ENCODE measurements around the gene RAD9A.

Gene RAD9A

GRCh38 chr11:67357831-67358670 is 33.7 kb upstream of the RAD9A start:
- DNase-seq = peak; percentile 54

GRCh38 chr11:67364169-67364568 is 27.6 kb upstream of the RAD9A start:
- DNase-seq = no peak

DNA sequence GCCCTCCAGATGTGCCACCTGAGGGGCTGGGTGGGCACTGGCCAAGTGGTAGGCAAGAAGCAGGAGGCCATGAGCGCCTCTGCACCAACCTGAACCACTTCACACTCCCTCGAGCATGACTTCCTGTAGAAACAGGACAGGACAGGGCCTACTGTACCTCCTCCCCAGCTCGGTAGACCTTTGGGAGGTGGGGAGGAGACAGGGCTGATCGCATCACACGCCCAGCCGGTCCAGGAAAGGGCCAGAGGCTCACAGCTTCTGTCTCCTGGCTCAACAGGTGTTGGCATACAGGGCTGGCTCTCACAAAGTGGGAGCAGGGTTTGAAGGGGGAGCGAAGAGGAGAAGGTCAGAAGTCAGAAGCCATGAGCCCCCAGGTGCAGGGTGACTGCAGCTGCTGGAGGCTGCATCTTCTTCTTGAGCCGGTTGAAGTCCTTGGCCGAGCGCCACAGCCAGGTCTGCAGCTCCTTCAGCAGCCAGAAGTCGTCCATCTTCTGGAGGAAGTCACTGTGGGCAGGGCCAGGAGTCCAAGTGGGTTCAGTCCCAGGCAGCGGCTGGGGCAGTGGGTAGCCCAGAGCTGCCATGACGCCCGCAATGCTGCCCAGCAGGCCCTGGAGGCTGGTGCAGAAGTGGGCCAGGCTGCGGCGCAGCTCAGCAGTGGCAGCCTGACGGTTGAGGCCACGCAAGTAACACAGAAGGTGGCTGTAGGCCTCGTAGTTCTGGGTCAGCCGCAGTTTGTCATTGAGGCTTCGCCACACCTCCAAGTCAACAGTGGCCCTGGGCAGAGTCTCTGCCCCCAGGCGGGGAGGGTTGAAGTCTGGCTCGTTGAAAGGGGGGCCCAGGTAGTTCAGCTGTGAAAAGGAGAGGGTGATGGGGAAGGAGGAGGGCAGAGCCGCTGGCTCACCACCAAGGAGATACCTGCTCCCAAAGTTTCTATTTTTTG is 26.7 kb upstream of the RAD9A start:
- DNase-seq = no peak

GRCh38 chr11:67365736-67366444 is 25.9 kb upstream of the RAD9A start:
- DNase-seq = no peak

DNA sequence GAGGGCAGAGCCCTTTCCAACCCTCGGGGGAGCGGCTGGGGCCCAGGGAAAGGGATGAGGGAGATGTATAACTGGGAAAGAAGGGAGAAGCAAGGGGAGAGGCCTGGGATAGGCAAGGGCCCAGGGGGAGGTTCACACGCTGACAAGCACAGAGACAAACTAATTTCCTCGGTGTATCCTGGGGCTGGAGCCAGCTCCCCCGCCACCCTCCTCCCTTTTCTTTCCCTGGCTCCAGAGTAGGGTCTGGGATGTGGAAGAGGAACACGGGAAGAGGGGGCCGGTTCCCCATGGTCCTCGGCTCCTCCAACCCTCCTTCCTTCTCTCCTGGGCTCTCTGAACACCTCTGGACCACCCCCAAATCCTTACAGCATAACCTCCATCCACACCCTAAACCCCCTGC is 25.2 kb upstream of the RAD9A start:
- DNase-seq = no peak

GRCh38 chr11:67366961-67367760 is 24.6 kb upstream of the RAD9A start:
- DNase-seq = no peak

DNA sequence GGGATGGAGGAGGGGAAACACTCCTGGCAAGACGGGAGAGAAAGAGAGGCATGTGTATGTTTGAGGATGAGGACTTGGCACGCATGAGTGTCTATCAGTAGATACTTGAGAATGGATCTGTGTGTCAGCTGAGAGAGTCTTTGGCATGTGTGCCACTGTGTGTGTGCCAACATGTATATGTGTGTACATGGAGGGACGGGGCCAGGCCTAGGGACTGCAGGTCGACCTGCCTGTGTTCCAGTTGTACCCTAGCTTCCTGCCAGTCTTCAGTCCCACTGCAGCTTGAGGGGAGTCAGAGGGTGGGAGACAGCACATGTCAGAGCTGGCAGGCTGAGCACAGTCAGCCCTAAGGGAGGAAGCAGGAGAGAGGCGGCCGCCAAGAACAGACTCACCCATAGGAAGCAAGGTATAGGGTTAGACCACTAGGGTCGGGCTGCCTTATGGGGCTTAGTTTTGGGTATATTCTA is 24.0 kb upstream of the RAD9A start:
- DNase-seq = no peak

- DNase-seq = no peak
Observed at GRCh38 chr11:67368621-67369020, 23.2 kb upstream of the RAD9A start.

DNA sequence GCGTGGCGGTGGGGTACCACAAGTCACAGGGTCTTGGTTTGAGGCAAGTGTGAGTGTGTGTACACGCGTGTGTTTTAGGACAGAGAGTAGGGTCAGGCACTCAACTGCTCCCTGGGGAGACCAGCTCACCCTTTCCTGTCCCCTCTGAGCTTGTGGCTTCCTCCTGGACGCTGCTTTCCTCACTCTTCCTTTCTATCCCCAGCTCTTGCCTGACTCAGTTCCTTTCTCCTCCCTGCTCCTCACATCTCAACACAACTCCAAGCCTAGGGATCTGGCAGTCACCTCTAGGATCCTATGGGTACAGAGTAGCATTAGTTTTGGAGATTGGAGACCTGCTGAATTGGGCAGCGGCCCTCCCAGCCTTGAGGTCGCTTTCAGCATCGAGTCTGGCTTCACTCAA is 22.5 kb upstream of the RAD9A start:
- no peak for DNase-seq

- peak; percentile 74 for DNase-seq
Observed at GRCh38 chr11:67369801-67370284, 21.9 kb upstream of the RAD9A start.

- peak; percentile 62 for DNase-seq
Observed at GRCh38 chr11:67370351-67371076, 21.3 kb upstream of the RAD9A start.

DNA sequence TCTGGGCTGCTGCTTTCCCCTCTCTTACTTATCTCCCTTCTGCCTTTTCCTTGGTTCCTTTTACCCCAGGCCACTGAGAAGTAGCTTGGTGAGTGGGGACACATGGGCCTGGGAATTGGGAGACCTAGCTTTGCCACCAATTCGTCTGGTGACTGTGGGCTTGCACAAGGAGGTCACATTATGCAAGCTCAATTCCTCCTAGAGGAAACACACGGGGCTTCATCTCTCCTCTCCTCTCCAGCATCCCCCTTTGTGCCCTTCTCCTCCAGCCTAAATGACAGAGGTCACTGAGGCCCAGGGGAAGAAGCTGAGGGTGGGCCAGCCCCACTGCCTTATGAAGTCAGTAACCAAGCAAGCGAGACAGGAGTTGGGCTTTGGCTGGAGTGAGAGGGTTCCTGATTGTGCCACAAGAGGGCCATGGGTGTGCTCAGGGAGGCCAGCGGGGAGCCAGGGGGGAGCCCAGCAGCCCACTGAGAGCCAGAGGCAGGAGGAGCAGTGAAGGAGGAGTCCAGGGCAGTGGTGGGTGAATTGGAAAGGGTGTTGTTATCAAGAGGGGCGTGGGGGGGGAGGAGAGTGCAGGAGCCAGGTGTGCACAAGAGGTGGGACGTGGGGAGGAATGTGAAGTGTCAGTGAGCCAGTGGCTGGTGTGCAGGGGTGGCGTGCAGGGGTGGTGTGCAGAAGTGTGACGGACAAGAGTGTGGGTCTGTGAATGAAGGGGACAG is 20.4 kb upstream of the RAD9A start:
- peak; percentile 62 for DNase-seq

DNA sequence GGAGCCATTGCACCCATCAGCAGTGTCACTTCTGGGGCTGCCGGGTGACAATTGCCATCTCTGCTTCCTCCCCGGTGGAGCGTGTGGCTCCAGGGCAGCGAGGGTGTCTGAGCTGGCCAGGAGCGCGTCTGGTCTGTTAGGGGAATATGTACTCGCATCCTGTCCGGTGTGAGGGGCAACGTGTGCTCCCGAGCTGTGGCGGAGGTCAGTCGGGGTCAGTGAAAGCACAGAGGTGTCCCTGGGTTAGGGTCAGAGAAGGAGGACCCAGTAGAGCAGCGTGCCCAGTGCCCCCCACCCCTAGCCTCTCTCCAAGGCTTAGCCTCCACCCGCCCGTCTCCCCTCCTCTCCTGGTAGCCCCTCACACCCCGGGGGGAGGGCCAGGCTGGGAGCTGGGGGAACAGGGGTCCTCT is 19.9 kb upstream of the RAD9A start:
- DNase-seq = no peak

DNA sequence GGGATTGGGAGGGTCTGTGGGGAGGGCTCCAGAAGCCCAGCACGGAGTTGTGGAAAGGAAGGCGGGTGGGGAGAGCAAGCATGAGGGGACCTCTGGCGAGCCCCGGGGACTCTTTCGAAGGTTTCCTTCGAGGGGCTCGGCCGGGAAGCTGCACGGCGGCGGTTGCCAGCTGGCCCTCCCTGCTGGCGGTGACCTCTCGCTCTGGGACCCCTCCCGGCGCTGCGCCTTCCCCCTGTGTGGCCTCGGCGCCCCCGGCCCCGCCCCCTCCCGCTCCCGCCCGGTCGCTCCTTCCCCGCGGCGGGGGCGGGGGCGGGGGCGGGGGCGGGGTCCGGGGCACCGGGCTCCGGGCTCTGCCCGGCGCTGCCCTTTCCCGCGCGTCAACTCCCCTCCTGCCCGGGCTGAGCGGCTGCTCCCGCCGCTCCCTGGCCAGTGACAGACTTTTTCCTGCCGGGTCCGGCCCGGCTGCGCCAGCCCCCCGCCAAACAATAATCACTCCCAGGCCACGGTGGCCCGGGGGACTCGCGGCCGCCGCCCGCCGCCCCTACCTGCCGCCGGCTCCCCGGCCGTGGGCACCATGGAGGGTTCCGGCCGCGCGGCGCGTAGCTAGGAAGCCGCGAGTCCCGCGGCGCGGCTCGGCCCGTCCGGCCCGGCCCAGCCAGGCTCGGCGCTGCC is 19.3 kb upstream of the RAD9A start:
- no peak for DNase-seq

GRCh38 chr11:67372993-67373647 is 18.7 kb upstream of the RAD9A start, which contains the start of gene CLCF1:
Gene CLCF1 (minus strand): TSS chr11:67373598. CDS start chr11:67373539, 59 bp downstream.
- peak; percentile 72 for DNase-seq

GRCh38 chr11:67373648-67374570 is 17.9 kb upstream of the RAD9A start:
- DNase-seq = peak; percentile 97

DNA sequence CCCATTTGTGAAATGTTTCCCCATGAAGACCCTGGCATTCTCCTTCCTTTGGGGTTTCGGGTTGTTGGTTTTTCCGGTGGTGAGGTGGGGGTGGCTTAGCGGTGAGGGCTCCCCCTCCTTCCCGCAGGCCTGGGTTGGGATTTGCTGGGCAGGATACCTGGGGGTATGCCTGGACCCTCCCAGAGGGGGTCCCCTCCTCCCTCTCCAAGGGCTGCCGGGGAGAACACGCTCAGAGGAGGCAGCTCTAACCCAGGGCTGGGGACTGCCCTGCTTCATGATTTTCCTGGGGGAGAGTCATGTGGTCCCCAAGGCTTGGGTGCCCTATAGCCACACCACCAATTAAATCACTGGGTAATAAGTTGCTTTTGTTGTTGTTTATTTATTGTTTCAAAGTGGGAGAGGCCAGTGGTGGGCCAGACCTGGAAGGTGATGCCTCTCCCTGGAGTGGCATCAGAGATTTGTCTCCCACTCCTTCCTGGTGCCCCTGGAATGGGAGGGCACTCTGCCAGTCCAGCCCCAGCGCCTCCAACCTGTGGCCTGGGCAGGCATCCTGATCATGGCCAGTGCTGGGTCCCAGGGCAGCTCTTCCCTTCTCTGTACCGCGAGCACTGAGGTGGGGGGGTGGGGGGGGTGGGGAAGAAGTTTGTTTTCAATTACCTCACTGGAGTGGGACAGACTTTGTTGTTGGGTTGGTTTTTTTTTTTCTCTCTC is 17.1 kb upstream of the RAD9A start:
- peak; percentile 64 for DNase-seq
